ENCODE data around the gene BACE2.

GRCh38 chr21:41142051-41142795, 25.7 kb upstream of the BACE2 start:
- TF ChIP-seq MXD4 (CRISPR knock-in tag; IDR thresholded peaks at IDR 0.05): no peak
- TF ChIP-seq HNF1B (CRISPR knock-in tag; IDR thresholded peaks at IDR 0.05): no peak
- no peak for TF ChIP-seq PHF8 (CRISPR knock-in tag; IDR thresholded peaks at IDR 0.05)
- TF ChIP-seq SIN3A (IDR thresholded peaks at IDR 0.05; ENCODE audit: borderline replicate concordance, low read depth, low read length): no peak
- no peak for TF ChIP-seq ASH2L (IDR thresholded peaks at IDR 0.05; ENCODE audit: insufficient read length, low read depth, low read length)
- TF ChIP-seq, protein P1, sequence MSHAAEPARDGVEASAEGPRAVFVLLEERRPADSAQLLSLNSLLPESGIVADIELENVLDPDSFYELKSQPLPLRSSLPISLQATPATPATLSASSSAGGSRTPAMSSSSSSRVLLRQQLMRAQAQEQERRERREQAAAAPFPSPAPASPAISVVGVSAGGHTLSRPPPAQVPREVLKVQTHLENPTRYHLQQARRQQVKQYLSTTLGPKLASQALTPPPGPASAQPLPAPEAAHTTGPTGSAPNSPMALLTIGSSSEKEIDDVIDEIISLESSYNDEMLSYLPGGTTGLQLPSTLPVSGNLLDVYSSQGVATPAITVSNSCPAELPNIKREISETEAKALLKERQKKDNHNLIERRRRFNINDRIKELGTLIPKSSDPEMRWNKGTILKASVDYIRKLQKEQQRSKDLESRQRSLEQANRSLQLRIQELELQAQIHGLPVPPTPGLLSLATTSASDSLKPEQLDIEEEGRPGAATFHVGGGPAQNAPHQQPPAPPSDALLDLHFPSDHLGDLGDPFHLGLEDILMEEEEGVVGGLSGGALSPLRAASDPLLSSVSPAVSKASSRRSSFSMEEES (CRISPR knock-in tag; IDR thresholded peaks at IDR 0.05): no peak
- no peak for TF ChIP-seq THAP8 (CRISPR knock-in tag; IDR thresholded peaks at IDR 0.05; ENCODE audit: borderline replicate concordance)
- TF ChIP-seq ZFP37 (CRISPR knock-in tag; IDR thresholded peaks at IDR 0.05; ENCODE audit: borderline replicate concordance): no peak
- TF ChIP-seq CTCF (CRISPR knock-in tag; IDR thresholded peaks at IDR 0.05): no peak
- no peak for TF ChIP-seq NBN (conservative IDR thresholded peaks at IDR 0.05)
- TF ChIP-seq, protein P2, sequence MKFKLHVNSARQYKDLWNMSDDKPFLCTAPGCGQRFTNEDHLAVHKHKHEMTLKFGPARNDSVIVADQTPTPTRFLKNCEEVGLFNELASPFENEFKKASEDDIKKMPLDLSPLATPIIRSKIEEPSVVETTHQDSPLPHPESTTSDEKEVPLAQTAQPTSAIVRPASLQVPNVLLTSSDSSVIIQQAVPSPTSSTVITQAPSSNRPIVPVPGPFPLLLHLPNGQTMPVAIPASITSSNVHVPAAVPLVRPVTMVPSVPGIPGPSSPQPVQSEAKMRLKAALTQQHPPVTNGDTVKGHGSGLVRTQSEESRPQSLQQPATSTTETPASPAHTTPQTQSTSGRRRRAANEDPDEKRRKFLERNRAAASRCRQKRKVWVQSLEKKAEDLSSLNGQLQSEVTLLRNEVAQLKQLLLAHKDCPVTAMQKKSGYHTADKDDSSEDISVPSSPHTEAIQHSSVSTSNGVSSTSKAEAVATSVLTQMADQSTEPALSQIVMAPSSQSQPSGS (CRISPR knock-in tag; IDR thresholded peaks at IDR 0.05): no peak
- TF ChIP-seq, protein P3, sequence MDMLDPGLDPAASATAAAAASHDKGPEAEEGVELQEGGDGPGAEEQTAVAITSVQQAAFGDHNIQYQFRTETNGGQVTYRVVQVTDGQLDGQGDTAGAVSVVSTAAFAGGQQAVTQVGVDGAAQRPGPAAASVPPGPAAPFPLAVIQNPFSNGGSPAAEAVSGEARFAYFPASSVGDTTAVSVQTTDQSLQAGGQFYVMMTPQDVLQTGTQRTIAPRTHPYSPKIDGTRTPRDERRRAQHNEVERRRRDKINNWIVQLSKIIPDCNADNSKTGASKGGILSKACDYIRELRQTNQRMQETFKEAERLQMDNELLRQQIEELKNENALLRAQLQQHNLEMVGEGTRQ (IDR thresholded peaks at IDR 0.05; ENCODE audit: low read depth, low read length): no peak
- TF ChIP-seq, protein P3 (CRISPR knock-in tag; IDR thresholded peaks at IDR 0.05; ENCODE audit: borderline replicate concordance): no peak
